ENCODE results near the gene RIN3. TPM values are rescaled to one million over a fixed set of nuclear protein-coding genes. Genes with fewer than 3 reads are reported as not detected.

The RIN3 gene
- total RNA-seq, 1 donor from 2014 or later = 4.7 TPM

DNA sequence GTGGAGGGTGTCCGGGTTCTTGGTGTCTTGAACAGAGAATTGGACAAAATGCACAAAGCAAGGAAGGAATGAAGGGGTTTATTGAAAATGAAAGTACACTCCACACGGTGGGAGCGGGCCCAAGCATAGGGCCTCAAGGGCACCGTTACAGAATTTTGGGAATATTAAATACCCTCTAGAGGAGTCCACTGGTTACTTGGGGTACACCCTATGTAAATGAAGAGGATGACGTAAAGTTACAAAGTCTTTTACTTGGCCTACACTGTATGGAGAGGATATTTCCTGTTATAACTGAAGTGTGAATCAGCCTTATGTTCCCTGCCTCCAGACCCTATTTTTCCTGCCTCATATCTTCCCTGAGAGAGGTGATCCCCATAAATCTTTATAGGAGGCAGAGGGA lies 102.6 kb downstream of the RIN3 start:
- no peak overlapping the region for H3K27ac ChIP-seq (ENCODE audit: low read depth, low read length)
- no peak overlapping the region for H3K9ac ChIP-seq (ENCODE audit: low read depth in 1 of 3, low read length in 3 of 3)
- H3K4me1 ChIP-seq (ENCODE audit: control insufficient read depth in 3 of 3, insufficient read depth in 3 of 3, low read length in 3 of 3) = no peaks in the 10 kb centered on the region

GRCh38 chr14:92617581-92617980 lies 104.0 kb downstream of the RIN3 start:
- H3K27me3 ChIP-seq (ENCODE audit: control insufficient read depth in 3 of 3, insufficient read depth in 3 of 3, low read length in 3 of 3) = no peaks in the 10 kb centered on the region
- H3K4me1 ChIP-seq (ENCODE audit: control insufficient read depth in 3 of 3, insufficient read depth in 3 of 3, low read length in 3 of 3) = no peaks in the 10 kb centered on the region
- no peak overlapping the region for H3K9ac ChIP-seq (ENCODE audit: low read depth in 1 of 3, low read length in 3 of 3)

More for the DNA sequence above, 102.6 kb downstream of the RIN3 start:
- H3K4me3 ChIP-seq (ENCODE audit: low read length in 3 of 3) = no peak overlapping the region
- no peaks in the 10 kb centered on the region for H3K27me3 ChIP-seq (ENCODE audit: control insufficient read depth in 3 of 3, insufficient read depth in 3 of 3, low read length in 3 of 3)
- H3K9me3 ChIP-seq (ENCODE audit: control insufficient read depth in 3 of 3, low read length in 3 of 3) = no peaks in the 10 kb centered on the region
- no peaks in the 10 kb centered on the region for H3K36me3 ChIP-seq (ENCODE audit: control insufficient read depth in 3 of 3, insufficient read depth in 3 of 3, low read length in 3 of 3)

DNA sequence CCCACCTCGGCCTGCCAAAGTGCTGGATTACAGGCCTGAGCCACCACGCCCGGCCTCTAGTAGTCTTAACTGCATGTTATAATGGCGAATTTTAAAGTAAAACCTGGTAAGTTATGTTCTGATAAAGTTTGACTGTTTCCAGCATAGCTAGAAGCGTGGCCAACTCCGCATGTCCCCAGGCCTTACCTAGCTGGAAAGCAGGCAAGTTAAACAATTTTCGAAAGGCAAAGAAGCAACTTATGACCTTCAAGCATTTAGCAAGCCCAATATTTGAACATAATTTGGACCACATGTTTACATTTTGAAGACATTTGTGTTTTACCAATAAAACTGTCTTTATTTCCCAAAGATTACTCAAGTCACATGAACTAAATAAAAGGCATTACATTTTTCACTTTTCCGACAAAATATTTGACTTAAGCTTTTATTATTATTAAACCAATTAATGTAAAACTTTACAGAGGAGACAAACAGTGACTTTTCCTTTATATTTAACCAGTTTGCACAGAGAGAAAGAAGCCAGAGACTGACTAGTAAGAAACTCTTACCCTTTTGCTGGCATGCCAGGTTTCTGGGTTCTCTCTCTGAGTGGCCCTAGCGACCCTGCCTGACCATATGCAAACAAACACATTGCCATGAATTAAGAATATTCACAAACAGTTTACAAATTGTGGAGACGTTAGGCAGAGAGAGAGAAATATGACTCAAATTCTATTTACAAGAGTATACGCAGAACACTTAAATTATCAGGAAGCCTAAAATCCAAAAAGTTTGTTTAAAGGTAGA lies 106.3 kb downstream of the RIN3 start:
- H3K9ac ChIP-seq (ENCODE audit: low read depth in 1 of 3, low read length in 3 of 3) = no peak overlapping the region
- no peaks in the 10 kb centered on the region for H3K9me3 ChIP-seq (ENCODE audit: control insufficient read depth in 3 of 3, low read length in 3 of 3)
- H3K27me3 ChIP-seq (ENCODE audit: control insufficient read depth in 3 of 3, insufficient read depth in 3 of 3, low read length in 3 of 3) = no peaks in the 10 kb centered on the region
- no peaks in the 10 kb centered on the region for H3K4me1 ChIP-seq (ENCODE audit: control insufficient read depth in 3 of 3, insufficient read depth in 3 of 3, low read length in 3 of 3)
- H3K36me3 ChIP-seq (ENCODE audit: control insufficient read depth in 3 of 3, insufficient read depth in 3 of 3, low read length in 3 of 3) = no peaks in the 10 kb centered on the region
- H3K27ac ChIP-seq (ENCODE audit: low read depth, low read length) = no peak overlapping the region
- no peak overlapping the region for H3K4me3 ChIP-seq (ENCODE audit: low read length in 3 of 3)

More at GRCh38 chr14:92617581-92617980, 104.0 kb downstream of the RIN3 start:
- Histone ChIP-seq H3K36me3 (ENCODE audit: control insufficient read depth in 3 of 3, insufficient read depth in 3 of 3, low read length in 3 of 3) (no peaks in the 10 kb centered on the region), H3K27ac (ENCODE audit: low read depth, low read length) (no peak overlapping the region), H3K4me3 (ENCODE audit: low read length in 3 of 3) (no peak overlapping the region), H3K9me3 (ENCODE audit: control insufficient read depth in 3 of 3, low read length in 3 of 3) (no peaks in the 10 kb centered on the region)

- H3K9ac ChIP-seq (ENCODE audit: low read depth in 1 of 3, low read length in 3 of 3) = no peak overlapping the region
- H3K9me3 ChIP-seq (ENCODE audit: control insufficient read depth in 3 of 3, low read length in 3 of 3) = peaks cover 0 to 2% (median 2%) of the 10 kb centered on the region in 3 donors
- no peak overlapping the region for H3K27ac ChIP-seq (ENCODE audit: low read depth, low read length)
- H3K4me1 ChIP-seq (ENCODE audit: control insufficient read depth in 3 of 3, insufficient read depth in 3 of 3, low read length in 3 of 3) = no peaks in the 10 kb centered on the region
- H3K4me3 ChIP-seq (ENCODE audit: low read length in 3 of 3) = no peak overlapping the region
- no peaks in the 10 kb centered on the region for H3K36me3 ChIP-seq (ENCODE audit: control insufficient read depth in 3 of 3, insufficient read depth in 3 of 3, low read length in 3 of 3)
- no peaks in the 10 kb centered on the region for H3K27me3 ChIP-seq (ENCODE audit: control insufficient read depth in 3 of 3, insufficient read depth in 3 of 3, low read length in 3 of 3)
Observed at GRCh38 chr14:92622311-92622710, 108.7 kb downstream of the RIN3 start.

- H3K27ac ChIP-seq (ENCODE audit: low read depth, low read length) = peak overlapping the region; percentile 19
- H3K36me3 ChIP-seq (ENCODE audit: control insufficient read depth in 3 of 3, insufficient read depth in 3 of 3, low read length in 3 of 3) = no peaks in the 10 kb centered on the region
- H3K4me3 ChIP-seq (ENCODE audit: low read length in 3 of 3) = no peak overlapping the region
- H3K27me3 ChIP-seq (ENCODE audit: control insufficient read depth in 3 of 3, insufficient read depth in 3 of 3, low read length in 3 of 3) = no peaks in the 10 kb centered on the region
- H3K9me3 ChIP-seq (ENCODE audit: control insufficient read depth in 3 of 3, low read length in 3 of 3) = peaks cover 0 to 9% (median 4%) of the 10 kb centered on the region in 3 donors
- no peak overlapping the region for H3K9ac ChIP-seq (ENCODE audit: low read depth in 1 of 3, low read length in 3 of 3)
- no peaks in the 10 kb centered on the region for H3K4me1 ChIP-seq (ENCODE audit: control insufficient read depth in 3 of 3, insufficient read depth in 3 of 3, low read length in 3 of 3)
Observed at GRCh38 chr14:92624764-92625163, 111.2 kb downstream of the RIN3 start.

- Histone ChIP-seq H3K4me1 (ENCODE audit: control insufficient read depth in 3 of 3, insufficient read depth in 3 of 3, low read length in 3 of 3) (no peaks in the 10 kb centered on the region), H3K4me3 (ENCODE audit: low read length in 3 of 3) (no peak overlapping the region), H3K9ac (ENCODE audit: low read depth in 1 of 3, low read length in 3 of 3) (no peak overlapping the region), H3K27me3 (ENCODE audit: control insufficient read depth in 3 of 3, insufficient read depth in 3 of 3, low read length in 3 of 3) (no peaks in the 10 kb centered on the region), H3K9me3 (ENCODE audit: control insufficient read depth in 3 of 3, low read length in 3 of 3) (peaks cover 0 to 9% (median 4%) of the 10 kb centered on the region in 3 donors), H3K36me3 (ENCODE audit: control insufficient read depth in 3 of 3, insufficient read depth in 3 of 3, low read length in 3 of 3) (no peaks in the 10 kb centered on the region), H3K27ac (ENCODE audit: low read depth, low read length) (peak overlapping the region; percentile 19)
Observed at GRCh38 chr14:92625213-92625612, 111.6 kb downstream of the RIN3 start.

DNA sequence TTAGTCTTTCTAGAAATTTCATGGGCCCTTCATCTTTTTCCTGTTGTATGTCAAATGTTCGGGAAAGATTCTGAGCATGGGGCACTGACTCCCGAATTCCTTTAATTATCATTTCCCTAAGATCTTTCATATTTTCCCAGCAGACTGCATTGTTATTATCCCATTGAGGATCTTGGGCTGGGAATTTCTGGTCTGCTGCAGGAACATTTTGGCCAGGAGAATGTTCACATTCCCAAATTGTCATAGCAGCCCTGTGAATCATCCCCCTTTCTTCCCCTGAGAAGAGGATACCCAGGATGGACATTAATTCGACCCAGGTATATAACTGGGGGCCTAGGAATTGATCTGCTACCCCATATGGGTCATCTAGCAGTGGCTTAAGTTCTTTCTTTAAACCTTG lies 112.5 kb downstream of the RIN3 start:
- Histone ChIP-seq H3K27ac (ENCODE audit: low read depth, low read length) (no peak overlapping the region), H3K27me3 (ENCODE audit: control insufficient read depth in 3 of 3, insufficient read depth in 3 of 3, low read length in 3 of 3) (no peaks in the 10 kb centered on the region), H3K4me3 (ENCODE audit: low read length in 3 of 3) (no peak overlapping the region), H3K9me3 (ENCODE audit: control insufficient read depth in 3 of 3, low read length in 3 of 3) (peaks cover 0 to 9% (median 4%) of the 10 kb centered on the region in 3 donors), H3K4me1 (ENCODE audit: control insufficient read depth in 3 of 3, insufficient read depth in 3 of 3, low read length in 3 of 3) (no peaks in the 10 kb centered on the region), H3K9ac (ENCODE audit: low read depth in 1 of 3, low read length in 3 of 3) (no peak overlapping the region), H3K36me3 (ENCODE audit: control insufficient read depth in 3 of 3, insufficient read depth in 3 of 3, low read length in 3 of 3) (no peaks in the 10 kb centered on the region)

GRCh38 chr14:92627707-92628215 lies 114.2 kb downstream of the RIN3 start:
- Histone ChIP-seq H3K9me3 (ENCODE audit: control insufficient read depth in 3 of 3, low read length in 3 of 3) (peaks cover 0 to 9% (median 4%) of the 10 kb centered on the region in 3 donors), H3K4me3 (ENCODE audit: low read length in 3 of 3) (no peak overlapping the region), H3K36me3 (ENCODE audit: control insufficient read depth in 3 of 3, insufficient read depth in 3 of 3, low read length in 3 of 3) (no peaks in the 10 kb centered on the region), H3K27ac (ENCODE audit: low read depth, low read length) (no peak overlapping the region), H3K9ac (ENCODE audit: low read depth in 1 of 3, low read length in 3 of 3) (no peak overlapping the region), H3K27me3 (ENCODE audit: control insufficient read depth in 3 of 3, insufficient read depth in 3 of 3, low read length in 3 of 3) (no peaks in the 10 kb centered on the region), H3K4me1 (ENCODE audit: control insufficient read depth in 3 of 3, insufficient read depth in 3 of 3, low read length in 3 of 3) (no peaks in the 10 kb centered on the region)

DNA sequence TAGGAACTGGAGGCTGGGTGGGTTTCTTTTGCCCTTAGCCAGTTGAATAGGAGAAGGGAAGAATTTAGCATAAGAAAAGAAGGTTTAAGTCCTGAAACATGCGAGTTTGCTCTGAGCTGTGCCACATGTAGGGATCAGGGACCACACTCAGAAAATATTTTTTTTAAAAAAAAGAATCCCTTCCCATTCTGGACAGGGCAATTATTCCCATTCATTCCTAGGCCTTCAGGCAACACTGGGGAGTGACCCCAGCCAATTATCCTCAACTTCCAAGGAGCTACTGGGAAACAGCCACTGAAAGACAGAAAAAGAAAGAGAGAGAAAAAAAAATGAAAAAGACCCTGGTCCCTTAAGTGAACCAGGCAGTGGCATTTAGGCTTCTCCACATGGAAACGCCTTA lies 115.1 kb downstream of the RIN3 start:
- no peaks in the 10 kb centered on the region for H3K36me3 ChIP-seq (ENCODE audit: control insufficient read depth in 3 of 3, insufficient read depth in 3 of 3, low read length in 3 of 3)
- H3K9me3 ChIP-seq (ENCODE audit: control insufficient read depth in 3 of 3, low read length in 3 of 3) = peaks cover 0 to 9% (median 4%) of the 10 kb centered on the region in 3 donors
- H3K9ac ChIP-seq (ENCODE audit: low read depth in 1 of 3, low read length in 3 of 3) = no peak overlapping the region
- no peaks in the 10 kb centered on the region for H3K4me1 ChIP-seq (ENCODE audit: control insufficient read depth in 3 of 3, insufficient read depth in 3 of 3, low read length in 3 of 3)
- no peak overlapping the region for H3K4me3 ChIP-seq (ENCODE audit: low read length in 3 of 3)
- no peak overlapping the region for H3K27ac ChIP-seq (ENCODE audit: low read depth, low read length)
- H3K27me3 ChIP-seq (ENCODE audit: control insufficient read depth in 3 of 3, insufficient read depth in 3 of 3, low read length in 3 of 3) = no peaks in the 10 kb centered on the region

DNA sequence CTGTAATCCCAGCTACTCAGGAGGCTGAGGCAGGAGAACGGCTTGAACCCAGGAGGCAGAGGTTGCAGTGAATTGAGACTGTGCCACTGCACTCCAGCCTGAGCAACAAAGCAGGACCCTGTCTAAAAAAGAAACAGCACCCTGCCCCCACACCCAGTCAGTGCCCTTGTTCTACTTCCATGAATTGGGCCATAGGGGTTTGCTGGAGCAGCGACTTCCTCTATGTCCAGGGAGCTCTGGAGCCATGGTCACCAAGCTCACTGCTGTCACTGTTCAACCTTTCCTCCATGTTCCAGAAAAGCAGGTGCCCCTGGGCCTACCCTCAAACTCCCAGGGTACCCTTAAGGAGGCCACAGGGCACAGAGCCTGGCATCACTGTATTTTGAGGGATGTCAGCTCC lies 116.8 kb downstream of the RIN3 start:
- Histone ChIP-seq H3K27ac (ENCODE audit: low read depth, low read length) (no peak overlapping the region), H3K4me3 (ENCODE audit: low read length in 3 of 3) (no peak overlapping the region), H3K4me1 (ENCODE audit: control insufficient read depth in 3 of 3, insufficient read depth in 3 of 3, low read length in 3 of 3) (no peaks in the 10 kb centered on the region), H3K9ac (ENCODE audit: low read depth in 1 of 3, low read length in 3 of 3) (no peak overlapping the region), H3K9me3 (ENCODE audit: control insufficient read depth in 3 of 3, low read length in 3 of 3) (peaks cover 0 to 9% (median 4%) of the 10 kb centered on the region in 3 donors), H3K27me3 (ENCODE audit: control insufficient read depth in 3 of 3, insufficient read depth in 3 of 3, low read length in 3 of 3) (no peaks in the 10 kb centered on the region), H3K36me3 (ENCODE audit: control insufficient read depth in 3 of 3, insufficient read depth in 3 of 3, low read length in 3 of 3) (no peaks in the 10 kb centered on the region)

Measured in skeletal muscle tissue (tissue), 4 donors.